BJ (cell line): ENCODE data around the gene LOC101059915.

Source experiments
- CTCF ChIA-PET: fragments of 350-600 bp; formaldehyde crosslinking; extraction: SDS; loops from one replicate; lab custom pipeline; 2021; ENCODE audit warnings: antibody characterized with exemption, inconsistent platforms; lab: Yijun Ruan, JAX
- POLR2A ChIA-PET: fragments of 300-600 bp; sonication (Branson Sonifier 250); formaldehyde crosslinking; extraction: SDS; loops from one replicate; lab custom pipeline; 2021; ENCODE audit warnings: antibody characterized with exemption; lab: Charles Lee
- DNase-seq: peaks from one replicate; pipeline ENCODE4 v3.0.0-alpha.2; 2011; ENCODE audit warnings: low read depth
- H3K27me3 ChIP-seq: 2 replicates; pipeline ENCODE4 v1.6.0; 2011; ENCODE audit warnings: low read length; ENCODE audit not compliant: control insufficient read depth, insufficient read depth
- H3K36me3 ChIP-seq: 2 replicates; pipeline ENCODE4 v1.5.1; 2011; ENCODE audit warnings: low read length; ENCODE audit not compliant: control insufficient read depth, insufficient read depth
- H3K4me3 ChIP-seq: 2 replicates; pipeline ENCODE4 v1.5.1; 2011; ENCODE audit warnings: low read depth, mild to moderate bottlenecking, control low read depth, low read length
- TF ChIP-seq, protein P1 (sequence below): IDR thresholded peaks from 2 replicates; pipeline ENCODE4 v1.5.1; 2011; ENCODE audit warnings: low read depth, mild to moderate bottlenecking, control low read depth, inconsistent platforms, low read length, moderate library complexity; ENCODE audit not compliant: insufficient read depth

Gene LOC101059915

GRCh38 chrX:71667328-71668247, at the start of gene LOC101059915:
Gene LOC101059915, plus strand, starts transcription at chrX:71667546.
- TF ChIP-seq, protein P1, sequence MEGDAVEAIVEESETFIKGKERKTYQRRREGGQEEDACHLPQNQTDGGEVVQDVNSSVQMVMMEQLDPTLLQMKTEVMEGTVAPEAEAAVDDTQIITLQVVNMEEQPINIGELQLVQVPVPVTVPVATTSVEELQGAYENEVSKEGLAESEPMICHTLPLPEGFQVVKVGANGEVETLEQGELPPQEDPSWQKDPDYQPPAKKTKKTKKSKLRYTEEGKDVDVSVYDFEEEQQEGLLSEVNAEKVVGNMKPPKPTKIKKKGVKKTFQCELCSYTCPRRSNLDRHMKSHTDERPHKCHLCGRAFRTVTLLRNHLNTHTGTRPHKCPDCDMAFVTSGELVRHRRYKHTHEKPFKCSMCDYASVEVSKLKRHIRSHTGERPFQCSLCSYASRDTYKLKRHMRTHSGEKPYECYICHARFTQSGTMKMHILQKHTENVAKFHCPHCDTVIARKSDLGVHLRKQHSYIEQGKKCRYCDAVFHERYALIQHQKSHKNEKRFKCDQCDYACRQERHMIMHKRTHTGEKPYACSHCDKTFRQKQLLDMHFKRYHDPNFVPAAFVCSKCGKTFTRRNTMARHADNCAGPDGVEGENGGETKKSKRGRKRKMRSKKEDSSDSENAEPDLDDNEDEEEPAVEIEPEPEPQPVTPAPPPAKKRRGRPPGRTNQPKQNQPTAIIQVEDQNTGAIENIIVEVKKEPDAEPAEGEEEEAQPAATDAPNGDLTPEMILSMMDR = no peak
- ChIA-PET CTCF (interaction anchor here (0.8 kb wide), 1 partner anchor 15 kb away, joined by 3 read pairs; no protein-coding TSS in a partner anchor), POLR2A (no interaction called here)
- Histone ChIP-seq H3K27me3 (no peaks in the 10 kb centered on the region), H3K4me3 (no peak within 1 kb of the TSS), H3K36me3 (no peaks in the 10 kb centered on the region)
- no peak for DNase-seq

DNA sequence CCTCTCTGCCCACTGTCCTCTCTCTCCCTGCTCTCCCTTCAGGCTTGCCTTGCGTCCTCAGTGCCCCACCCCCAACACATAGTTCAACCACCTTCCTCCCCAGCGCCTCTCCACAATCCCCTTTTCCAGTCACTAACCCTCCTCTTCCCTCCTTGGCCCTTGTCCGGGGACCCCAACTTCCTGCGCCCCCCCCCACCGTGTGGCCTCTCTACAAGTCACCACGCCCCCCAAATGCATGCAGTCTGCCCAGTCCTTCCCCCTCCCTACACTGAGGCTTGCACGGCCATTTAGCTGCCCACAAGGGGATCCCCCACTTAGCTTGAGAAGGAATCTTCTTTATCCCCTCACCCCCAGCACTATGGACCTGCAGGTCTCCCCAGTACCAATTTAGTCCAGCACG, 49.6 kb upstream of the LOC101059915 start:
- ChIA-PET POLR2A (no interaction called here), CTCF (no interaction called here)
- DNase-seq = no peak
- Histone ChIP-seq H3K36me3 (peaks cover 7% of the 10 kb centered on the region), H3K4me3 (no peak overlapping the region), H3K27me3 (no peaks in the 10 kb centered on the region)
- TF ChIP-seq, protein P1 = no peak

DNA sequence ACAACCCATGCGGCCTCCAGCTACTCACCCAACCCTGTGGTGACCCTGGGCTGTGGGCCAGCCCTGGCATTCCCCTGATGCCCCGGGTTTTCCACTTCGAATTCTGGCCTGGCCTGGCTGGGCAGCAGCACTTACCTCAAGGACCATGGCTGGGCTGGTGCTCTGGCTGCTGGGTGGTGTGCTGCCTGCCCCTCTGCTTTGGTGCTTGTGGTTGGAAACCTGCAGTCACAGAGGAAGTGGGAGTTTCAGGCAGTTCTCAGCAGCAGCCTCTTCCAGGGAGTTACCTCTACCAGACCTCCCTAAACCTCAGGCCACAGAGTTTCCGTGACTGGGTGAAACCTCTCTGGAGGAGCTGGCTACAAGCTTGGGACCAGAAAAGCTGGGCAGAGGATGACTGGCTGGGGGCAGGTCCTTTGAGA, 49.0 kb upstream of the LOC101059915 start, which contains the start of gene CXCR3:
Gene CXCR3, minus strand, starts transcription at position 209 of the 419 bp plus-strand sequence. Its CDS starts 62 bp downstream, at position 147.
- Histone ChIP-seq H3K36me3 (peaks cover 6% of the 10 kb centered on the region), H3K4me3 (no peak within 1 kb of the TSS), H3K27me3 (no peaks in the 10 kb centered on the region)
- TF ChIP-seq, protein P1 = no peak
- ChIA-PET POLR2A (no interaction called here), CTCF (no interaction called here)
- DNase-seq = no peak

- Histone ChIP-seq H3K4me3 (no peak overlapping the region), H3K36me3 (peaks cover 2% of the 10 kb centered on the region), H3K27me3 (no peaks in the 10 kb centered on the region)
- ChIA-PET POLR2A (no interaction called here), CTCF (no interaction called here)
- DNase-seq = no peak
- TF ChIP-seq, protein P1 = no peak
Observed at GRCh38 chrX:71618787-71619186, 48.6 kb upstream of the LOC101059915 start.

- Histone ChIP-seq H3K36me3 (peaks cover 2% of the 10 kb centered on the region; the same call in 1 of the 2 replicates), H3K27me3 (no peaks in the 10 kb centered on the region), H3K4me3 (no peak overlapping the region)
- POLR2A ChIA-PET = no interaction called here
- TF ChIP-seq, protein P1 = no peak
- CTCF ChIA-PET = no interaction called here
- no peak for DNase-seq
Observed at GRCh38 chrX:71619193-71619592, 48.2 kb upstream of the LOC101059915 start.
